Kidney tubule cell (primary cell): Measurements from ENCODE around the gene MCEMP1.
A peak's percentile ranks its signal among the peaks of the same experiment; 100 is the strongest.

Experiments used
- DNase-seq: peaks from one replicate; pipeline ENCODE4 v3.0.0-alpha.2; 2018; ENCODE audit warnings: low spot score

MCEMP1 gene

DNA sequence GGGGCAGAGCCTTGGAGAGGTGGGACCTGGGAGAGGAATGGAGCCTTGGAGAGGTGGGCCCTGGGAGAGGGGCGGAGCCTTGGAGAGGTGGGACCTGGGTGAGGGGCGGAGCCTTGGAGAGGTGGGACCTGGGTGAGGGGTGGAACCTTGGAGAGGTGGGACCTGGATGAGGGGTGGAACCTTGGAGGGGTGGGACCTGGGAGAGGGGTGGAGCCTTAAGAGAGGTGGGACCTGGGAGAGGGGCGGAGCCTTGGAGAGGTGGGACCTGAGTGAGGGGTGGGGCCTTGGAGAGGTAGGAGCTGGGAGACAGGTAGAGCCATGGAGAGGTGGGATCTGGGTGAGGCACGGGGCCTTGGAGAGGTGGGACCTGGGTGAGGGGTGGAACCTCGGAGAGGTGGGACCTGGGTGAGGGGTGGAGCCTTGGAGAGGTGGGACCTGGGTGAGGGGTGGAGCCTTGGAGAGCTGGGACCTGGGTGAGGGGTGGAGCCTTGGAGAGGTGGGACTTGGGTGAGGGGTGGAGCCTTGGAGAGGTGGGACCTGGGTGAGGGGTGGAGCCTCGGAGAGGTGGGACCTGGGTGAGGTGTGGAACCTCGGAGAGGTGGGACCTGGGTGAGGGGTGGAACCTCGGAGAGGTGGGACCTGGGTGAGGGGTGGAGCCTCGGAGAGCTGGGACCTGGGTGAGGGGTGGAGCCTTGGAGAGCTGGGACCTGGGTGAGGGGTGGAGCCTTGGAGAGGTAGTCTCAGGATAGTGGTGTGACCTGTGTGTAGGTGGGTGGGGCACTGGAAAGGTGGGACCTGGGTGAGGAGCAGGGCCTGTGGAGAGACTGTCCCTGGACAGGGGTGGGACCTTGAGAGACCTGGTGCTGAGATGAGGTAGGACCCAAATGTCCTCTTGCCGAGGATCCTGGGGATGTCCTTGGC lies 33.0 kb upstream of the MCEMP1 start:
- peak; percentile 39 for DNase-seq

DNA sequence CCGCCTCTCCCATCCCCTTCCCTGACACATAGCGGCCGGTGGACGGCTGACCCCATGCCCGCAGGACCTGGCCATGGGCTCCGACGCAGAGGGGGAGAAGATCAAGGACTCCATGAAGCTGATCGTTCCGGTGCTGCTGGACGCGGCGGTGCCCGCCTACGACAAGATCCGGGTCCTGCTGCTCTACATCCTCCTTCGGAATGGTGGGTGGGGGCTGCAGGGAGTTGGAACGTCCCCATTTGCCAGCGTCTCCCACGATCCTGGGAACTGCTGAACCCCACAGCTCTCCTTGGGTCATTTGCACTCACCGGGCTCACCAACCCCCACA lies 32.4 kb upstream of the MCEMP1 start:
- DNase-seq: no peak

DNA sequence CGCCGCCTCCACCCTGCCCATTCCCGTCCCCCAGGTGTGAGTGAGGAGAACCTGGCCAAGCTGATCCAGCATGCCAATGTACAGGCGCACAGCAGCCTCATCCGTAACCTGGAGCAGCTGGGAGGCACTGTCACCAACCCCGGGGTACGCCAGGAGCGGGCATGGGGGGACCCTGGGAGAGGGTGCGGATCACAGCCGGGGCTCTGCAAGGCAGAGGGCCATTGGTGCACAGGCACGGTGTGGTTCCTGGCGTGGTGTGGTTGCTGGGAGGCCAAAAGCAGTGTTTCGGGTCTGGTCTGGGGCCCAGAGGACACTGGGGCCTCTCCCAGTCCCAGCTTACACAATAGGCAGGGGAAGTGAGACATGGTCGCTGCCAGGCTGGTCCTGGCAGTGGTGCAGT lies 31.7 kb upstream of the MCEMP1 start:
- no peak for DNase-seq

DNA sequence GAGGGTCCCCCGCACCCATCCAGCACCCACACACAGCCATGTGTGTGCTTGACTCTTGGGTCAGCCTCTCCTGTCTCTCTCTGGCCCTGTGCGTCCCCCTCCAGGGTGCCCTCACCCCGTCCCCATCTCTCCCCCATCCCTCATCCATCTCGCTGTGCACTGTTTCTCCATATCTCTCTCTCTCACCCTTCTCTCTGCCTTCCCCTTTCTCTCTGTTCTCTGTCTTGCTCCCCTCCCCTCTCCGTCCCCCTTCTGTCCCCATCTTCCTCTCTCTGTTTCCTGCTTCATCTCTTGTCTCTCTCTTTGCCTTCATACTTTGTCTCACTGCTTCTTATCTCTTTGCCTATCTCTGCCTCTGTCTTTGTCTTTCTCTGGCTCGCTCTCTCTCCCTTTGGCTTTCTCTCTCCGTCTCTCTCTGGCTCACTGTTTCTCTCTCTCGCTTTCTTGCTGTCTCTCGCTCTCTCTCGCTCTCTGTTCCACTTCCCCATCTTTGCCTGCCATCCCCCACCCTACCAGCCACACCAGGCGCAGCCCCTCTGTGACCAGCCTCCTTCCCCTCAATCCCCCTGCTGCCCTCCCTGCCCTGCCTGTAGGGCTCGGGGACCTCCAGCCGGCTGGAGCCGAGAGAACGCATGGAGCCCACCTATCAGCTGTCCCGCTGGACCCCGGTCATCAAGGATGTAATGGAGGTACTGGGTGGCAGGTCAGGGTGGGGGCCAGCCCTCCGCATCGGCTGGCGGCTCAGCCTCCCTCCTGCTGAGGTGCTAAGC lies 31.0 kb upstream of the MCEMP1 start:
- no peak for DNase-seq

DNA sequence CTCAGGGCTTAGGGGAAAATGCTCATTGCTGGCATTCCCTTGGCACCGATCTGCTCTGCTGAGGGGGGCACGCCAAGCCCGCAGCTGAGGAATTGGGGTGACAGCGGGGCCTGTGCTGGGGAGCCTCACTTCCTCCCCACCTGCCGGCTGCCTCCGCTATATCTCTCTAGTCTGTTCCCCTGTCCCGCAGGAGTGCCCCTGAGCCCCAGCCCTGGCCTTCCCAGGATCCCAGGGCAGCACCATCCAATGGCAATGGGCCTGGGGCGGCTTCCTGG lies 30.5 kb upstream of the MCEMP1 start:
- DNase-seq: no peak

DNA sequence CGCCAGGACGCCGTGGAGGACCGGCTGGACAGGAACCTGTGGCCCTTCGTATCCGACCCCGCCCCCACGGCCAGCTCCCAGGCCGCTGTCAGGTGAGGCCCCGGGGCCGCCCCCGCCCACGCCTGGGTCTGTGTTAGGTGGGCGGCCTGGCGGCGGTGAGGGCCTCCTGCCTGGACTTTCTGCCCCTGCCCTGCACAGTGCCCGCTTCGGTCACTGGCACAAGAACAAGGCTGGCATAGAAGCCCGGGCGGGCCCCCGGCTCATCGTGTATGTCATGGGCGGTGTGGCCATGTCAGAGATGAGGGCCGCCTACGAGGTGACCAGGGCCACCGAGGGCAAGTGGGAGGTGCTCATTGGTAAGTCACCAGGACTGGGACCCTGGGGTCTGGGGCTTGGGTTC lies 29.7 kb upstream of the MCEMP1 start:
- no peak for DNase-seq

DNA sequence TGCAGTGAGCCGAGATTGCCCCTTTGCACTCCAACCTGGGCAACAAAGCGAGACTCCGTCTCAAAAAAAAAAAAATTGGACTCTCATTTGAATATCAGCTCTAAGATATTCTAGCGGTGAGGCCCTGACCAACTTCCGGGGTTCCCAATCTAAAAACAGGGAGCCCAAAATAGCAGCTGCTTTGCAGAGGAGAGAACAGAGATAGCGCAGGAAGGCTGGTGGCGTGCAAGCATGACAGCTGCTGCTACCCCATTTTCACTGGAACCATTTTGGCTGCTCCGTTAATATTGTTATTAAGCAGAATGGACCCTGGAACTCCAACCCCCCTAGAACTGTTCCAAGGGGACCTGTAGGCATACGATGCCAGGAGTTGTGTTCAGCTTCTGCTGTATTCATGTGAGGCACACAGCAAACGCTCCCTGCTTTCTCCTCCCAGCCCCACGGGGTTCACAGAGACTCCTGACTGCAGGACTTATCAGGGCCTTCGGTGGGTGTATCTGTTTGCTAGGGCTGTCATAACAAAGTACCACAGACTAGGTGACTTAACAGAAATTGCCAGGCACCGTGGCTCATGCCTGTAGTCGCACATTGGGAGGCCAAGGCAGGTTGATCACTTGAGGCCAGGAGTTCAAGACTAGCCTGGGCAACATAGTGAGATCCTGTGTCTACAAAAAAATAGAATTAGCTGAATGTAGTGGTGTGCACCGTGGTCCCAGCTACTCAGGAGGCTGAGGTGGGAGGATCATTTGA lies 28.4 kb upstream of the MCEMP1 start:
- no peak for DNase-seq

DNA sequence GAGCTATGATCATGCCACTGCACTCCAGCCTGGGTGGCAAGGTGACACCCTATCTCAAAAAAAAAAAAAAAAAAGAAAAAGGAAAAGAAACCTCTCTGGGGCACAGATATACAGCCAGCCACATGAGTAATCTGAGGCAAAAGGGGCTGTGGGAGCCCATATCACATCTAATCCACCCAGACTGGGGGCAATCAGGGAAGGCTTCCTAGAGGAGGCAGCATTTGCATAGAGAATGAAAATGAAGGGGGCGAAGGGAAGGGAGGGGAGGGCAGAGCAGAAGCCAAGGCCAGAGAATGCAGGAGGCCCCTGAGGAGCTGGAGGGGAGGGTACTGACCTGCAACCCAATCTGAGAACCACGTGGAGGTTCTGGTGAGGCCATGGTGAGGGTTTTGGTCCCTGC lies 26.7 kb upstream of the MCEMP1 start:
- DNase-seq: no peak

DNA sequence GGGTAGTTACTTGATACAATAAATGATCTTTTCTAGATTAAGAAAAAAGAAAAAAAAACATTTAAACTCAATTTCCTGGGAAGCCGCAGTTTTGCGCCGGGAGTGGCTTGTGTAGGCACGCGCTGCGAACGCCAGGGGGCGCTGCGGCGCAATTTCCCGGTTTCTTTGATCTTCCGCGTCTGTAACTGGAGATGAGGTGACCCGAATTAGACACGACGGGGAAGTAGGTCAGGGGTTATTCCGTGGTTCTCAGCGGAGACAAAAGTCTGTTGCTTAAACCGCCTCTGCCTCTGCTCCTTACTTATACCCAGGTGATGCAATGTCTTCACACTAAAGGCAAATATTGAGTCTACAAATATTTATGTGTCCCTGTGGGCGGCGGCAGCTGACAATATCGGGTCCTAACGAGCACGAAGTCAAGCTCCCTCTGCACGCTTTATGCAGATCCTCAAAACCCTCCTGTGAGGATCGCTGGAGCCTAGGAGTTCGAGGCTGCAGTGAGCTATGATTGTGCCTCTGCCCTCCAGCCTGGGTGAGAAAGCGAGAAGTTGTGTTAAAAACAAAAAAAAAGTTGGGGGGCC lies 24.7 kb upstream of the MCEMP1 start:
- DNase-seq: peak; percentile 77

DNA sequence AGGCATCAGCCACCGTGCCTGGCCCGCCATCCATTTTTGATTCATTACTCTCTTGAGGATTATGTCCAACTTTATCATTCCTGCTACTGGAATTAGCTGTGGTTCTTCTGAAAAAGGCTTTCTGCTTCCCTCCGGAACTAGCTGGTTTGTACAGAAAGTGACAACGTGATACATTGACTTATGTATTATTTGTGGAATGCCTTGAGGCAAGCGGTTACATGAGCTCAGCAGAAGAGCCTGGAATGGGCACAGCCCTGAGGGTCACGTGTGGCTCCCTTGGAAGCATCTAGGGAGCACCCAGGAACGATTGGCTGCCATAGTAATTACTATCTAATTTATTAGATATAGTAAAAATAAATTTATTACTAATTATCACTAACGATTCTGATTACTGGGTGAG lies 22.5 kb upstream of the MCEMP1 start:
- DNase-seq: no peak

DNA sequence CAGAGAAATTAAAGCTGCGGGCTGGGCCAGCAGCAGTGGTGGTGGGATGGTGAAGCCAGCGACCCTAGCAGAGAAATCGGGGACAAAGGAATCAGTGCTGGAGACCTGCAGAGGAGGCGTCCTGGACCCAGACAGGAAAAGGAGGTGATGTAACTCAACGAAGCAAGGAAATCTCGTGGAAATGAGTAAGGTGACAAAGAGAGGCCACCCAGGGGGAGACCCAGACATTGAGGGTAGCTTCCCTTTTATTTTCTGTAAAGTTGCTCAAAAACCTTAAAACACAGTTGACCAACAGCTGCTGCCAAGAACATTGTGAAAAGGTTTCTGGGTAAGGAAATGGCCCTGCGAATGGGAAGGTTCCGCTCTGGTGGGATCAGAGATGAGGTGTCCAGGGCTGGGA lies 21.3 kb upstream of the MCEMP1 start:
- no peak for DNase-seq

DNA sequence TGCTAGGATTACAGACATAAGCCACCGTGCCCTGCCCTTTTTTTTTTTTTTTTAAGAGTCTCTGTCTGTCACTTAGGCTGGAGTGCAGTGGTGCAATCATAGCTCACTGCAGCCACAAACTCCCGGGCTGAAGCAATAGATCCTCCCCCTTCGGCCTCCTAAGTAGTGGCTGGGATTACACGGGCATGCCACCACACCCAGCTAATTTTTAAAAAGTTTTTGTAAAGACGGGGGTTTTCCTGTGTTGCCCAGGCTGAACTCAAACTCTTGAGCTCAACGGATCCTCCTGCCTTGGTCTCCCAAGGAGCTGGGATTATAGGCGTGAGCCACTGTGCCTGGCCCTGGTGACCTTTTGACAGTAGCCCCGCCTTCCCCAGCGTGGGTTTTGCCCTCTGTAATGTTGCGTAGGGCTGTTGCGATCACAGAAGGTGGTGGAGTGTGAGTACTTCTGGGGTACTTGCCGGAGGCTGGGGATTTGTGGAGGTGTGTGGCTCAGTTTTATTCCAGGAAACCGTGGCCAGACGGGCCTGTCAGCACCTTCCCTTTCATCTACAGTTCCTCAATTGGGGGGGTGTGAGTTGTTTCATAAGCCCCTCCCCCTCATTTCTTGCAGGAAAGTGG lies 19.6 kb upstream of the MCEMP1 start:
- DNase-seq: no peak

DNA sequence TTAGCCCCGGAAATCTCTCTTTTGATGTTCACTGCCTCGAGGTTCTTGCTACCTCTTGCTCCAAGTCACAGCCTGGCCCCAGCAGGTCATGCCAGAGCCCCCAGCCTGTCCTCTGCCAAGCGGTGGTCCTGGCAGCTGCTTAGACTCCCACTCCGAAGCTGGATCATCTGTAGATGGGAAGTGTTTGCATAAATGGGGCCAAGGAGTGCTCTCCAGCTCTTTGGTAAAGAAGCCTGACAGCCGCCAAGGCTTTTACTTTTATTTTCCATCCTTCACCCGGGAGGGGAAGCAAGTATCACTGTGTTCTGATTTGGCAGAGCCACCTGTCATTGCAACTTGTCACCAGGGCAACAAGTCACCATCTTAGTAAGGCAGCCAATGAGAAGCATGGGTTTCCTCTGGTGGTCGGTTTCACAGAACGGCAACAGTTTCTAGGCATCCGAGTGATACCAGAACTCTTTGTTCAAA lies 18.6 kb upstream of the MCEMP1 start:
- DNase-seq: no peak

DNA sequence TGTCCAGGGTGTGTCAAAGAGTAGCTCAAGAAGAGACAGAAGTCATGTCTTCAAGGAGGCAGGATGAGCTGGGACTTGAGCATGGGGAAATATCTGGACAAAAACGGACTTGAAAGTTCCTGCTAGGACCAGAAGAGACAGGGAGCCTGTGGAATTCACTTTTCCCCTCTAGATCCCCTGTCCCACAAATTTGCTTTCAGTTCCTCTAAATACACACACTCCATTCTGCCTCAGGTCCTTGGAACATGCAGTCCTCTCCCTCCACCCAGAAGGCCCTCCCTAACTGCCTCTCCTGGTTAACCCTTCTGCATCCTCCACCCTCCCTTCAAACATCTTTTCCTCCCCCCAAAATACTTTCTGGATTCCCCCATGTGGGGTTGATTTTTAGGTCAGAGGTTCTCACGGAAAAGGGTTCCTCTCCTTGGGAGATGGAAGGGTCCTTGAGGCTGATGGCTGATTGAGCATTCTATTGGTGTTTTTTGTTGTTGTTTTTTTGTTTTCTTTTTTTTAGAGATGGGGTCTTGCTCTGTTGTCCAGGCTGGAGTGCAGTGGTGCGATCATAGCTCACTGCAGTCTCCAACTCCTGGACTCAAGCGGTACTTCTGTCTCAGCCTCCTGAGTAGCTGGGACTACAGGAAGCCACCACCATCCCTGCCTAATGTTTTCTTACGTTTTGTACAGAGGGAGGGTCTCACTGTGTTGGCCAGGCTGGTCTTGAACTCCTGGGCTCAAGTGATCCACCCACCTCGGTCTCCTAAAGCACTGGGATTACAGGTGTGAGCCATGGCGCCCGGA lies 14.9 kb upstream of the MCEMP1 start:
- no peak for DNase-seq

DNA sequence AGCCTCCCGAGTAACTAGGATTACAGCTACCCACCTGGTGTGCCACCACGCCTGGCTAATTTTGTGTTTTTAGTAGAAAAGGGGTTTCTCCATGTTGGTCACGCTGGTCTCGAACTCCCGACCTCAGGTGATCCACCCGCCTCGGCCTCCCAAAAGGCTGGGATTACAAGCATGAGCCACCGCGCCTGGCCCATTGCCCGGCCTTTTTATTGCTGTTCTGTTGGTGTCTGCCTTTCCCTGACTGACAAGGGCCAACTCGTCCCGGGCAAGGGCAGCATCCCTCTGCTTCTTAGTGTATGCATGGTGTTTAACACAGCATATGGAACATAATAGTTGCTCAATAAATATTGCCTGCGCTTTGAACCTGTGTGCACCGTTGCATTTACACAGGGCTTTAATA lies 14.2 kb upstream of the MCEMP1 start:
- DNase-seq: no peak

DNA sequence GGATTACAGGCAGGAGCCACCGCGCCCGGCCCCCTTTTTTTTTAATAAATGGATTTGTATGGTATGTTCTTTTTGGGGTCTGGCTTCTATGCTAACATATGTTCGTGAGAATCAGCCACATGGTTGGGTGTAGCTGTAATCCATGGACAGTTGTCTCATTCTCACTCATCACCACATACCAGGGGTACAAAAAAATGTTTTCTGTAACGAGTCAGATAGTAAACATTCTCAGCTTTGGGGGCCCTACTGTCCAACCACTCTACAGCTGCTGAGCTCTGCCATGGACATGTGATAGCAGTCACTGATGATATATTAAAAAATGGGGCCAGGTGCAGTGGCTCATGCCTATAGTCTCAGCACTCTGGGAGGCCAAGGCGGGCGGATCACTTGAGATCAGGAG lies 13.2 kb upstream of the MCEMP1 start:
- no peak for DNase-seq

DNA sequence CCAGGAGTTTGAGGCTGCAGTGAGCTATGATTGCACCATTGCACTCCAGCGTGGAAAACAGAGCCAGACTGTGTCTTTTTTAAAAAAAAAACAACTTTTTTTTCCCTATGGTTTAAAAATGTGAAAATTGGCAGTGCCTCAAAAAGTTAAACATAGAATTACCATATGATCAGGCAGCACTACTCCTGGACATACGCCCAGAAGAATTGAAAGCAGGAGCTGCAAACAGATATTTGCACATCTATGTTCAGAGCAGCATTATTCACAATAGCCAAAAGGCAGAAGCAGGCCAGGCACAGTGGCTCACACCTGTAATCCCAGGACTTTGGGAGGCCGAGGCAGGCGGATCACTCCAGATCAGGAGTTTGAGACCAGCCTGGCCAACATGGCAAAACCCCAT lies 11.8 kb upstream of the MCEMP1 start:
- no peak for DNase-seq

DNA sequence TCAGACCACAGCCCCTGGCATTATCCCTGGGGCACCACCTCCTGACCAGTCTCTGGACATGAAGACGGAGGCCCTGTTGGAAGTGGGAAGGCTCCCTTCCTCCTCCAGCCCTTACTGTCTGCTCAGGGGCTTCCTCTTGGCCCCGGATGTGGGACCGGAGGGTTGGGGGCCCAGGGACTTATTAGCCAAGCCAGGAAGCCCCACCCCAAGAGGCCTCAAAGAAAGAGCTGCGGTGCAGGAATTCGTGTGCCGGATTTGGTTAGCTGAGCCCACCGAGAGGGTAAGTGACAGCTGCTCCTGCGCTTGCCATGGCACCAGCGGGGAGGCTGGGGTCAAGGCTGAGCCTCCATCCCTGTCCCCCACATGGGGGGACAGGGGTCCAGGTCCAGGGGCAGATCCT lies 8.0 kb upstream of the MCEMP1 start, which contains the start of gene RETN:
TSS of gene RETN (plus strand) at position 208 of the 400 bp plus-strand sequence. CDS start 278 bp downstream, outside the sequence.
- DNase-seq: no peak

DNA sequence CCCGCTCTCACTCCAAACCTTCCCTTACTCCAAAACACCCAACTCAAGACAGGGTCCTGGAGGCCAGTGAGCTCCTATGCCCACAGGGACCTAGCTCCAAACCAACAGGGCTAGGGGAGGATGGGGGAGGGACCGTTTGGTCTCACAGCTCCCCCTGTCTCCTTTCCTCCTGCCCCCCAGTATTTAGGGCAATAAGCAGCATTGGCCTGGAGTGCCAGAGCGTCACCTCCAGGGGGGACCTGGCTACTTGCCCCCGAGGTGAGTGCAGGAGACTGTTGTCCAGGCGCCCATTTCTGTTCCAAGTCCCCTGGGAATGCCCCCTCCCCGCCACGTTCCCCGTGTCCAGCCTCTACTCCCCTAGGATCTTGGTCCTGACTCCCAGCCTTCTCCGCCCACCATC lies 7.2 kb upstream of the MCEMP1 start:
- no peak for DNase-seq

DNA sequence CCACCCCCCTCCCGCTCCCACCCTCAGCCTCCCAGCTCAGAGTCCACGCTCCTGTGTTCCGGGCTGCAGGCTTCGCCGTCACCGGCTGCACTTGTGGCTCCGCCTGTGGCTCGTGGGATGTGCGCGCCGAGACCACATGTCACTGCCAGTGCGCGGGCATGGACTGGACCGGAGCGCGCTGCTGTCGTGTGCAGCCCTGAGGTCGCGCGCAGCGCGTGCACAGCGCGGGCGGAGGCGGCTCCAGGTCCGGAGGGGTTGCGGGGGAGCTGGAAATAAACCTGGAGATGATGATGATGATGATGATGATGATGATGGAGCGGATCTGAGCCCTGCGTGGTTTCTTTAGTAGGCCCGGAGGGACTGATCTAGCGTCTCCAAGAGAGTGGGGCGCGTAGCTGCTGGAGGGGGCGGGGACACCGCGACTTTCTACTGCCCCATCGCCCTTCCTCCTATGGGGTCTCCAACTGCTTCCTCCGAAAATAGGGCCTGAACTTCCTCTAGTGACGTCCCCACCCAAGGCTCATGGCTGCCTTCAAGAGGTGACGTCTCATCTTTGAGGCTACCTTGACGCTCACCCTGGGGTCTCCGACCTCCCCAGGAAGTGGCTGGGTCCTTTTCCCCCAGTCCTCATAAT lies 6.6 kb upstream of the MCEMP1 start:
- no peak for DNase-seq

DNA sequence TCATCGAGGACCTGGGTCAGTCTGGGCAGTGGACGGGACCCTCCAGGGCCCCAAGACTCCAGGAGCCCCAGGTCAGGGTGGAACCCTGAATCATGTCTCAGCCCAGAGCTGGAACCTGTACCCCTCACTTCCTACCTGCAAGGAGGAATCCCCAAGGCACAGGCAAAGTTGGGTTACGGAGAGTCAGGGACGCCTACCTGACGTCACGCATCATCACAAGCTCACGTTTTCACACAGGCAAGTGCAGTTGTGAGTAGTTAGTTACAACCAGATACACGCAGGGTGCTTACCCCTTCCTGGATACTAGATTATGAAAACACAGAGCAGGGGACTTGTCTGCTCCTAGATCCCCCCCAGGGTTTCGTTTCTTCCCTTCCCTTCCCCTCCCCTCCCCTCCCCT lies 6.1 kb upstream of the MCEMP1 start:
- no peak for DNase-seq
